Measurements from ENCODE around the gene F12.

F12 gene

GRCh38 chr5:177425801-177426565 lies 16.6 kb upstream of the F12 start (continued):
- TF ChIP-seq, protein P1, sequence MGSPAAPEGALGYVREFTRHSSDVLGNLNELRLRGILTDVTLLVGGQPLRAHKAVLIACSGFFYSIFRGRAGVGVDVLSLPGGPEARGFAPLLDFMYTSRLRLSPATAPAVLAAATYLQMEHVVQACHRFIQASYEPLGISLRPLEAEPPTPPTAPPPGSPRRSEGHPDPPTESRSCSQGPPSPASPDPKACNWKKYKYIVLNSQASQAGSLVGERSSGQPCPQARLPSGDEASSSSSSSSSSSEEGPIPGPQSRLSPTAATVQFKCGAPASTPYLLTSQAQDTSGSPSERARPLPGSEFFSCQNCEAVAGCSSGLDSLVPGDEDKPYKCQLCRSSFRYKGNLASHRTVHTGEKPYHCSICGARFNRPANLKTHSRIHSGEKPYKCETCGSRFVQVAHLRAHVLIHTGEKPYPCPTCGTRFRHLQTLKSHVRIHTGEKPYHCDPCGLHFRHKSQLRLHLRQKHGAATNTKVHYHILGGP (tag by site-specific recombination; IDR thresholded peaks at IDR 0.05), result peak; percentile 62; the same call in 1 of the 2 replicates
- TF ChIP-seq KLF1 (tag by site-specific recombination; IDR thresholded peaks at IDR 0.05) (peak; percentile 87), SCRT1 (tag by site-specific recombination; IDR thresholded peaks at IDR 0.05; ENCODE audit: borderline replicate concordance) (peak; percentile 57; the same call in 1 of the 2 replicates), ZNF341 (tag by site-specific recombination; IDR thresholded peaks at IDR 0.05; ENCODE audit: low read depth) (peak; percentile 39; the same call in 1 of the 2 replicates), ZSCAN5A (tag by site-specific recombination; IDR thresholded peaks at IDR 0.05) (0 out of 2 replicates have a peak, but pooled peaks have one; percentile 49), HOXC10 (CRISPR knock-in tag; IDR thresholded peaks at IDR 0.05) (no peak), ZXDB (tag by site-specific recombination; IDR thresholded peaks at IDR 0.05) (peak; percentile 85), ZFP69B (tag by site-specific recombination; IDR thresholded peaks at IDR 0.05) (peak; percentile 46; the same call in 1 of the 2 replicates), ZNF48 (tag by site-specific recombination; IDR thresholded peaks at IDR 0.05) (no peak), GLIS1 (tag by site-specific recombination; IDR thresholded peaks at IDR 0.05) (peak; percentile 81), ZSCAN4 (tag by site-specific recombination; IDR thresholded peaks at IDR 0.05) (0 out of 2 replicates have a peak, but pooled peaks have one; percentile 19), ZIC2 (tag by site-specific recombination; IDR thresholded peaks at IDR 0.05) (peak; percentile 37; the same call in 1 of the 2 replicates), KLF9 (tag by site-specific recombination; IDR thresholded peaks at IDR 0.05; ENCODE audit: low read depth) (peak; percentile 95), KLF8 (tag by site-specific recombination; IDR thresholded peaks at IDR 0.05) (peak; percentile 97), INSM2 (tag by site-specific recombination; IDR thresholded peaks at IDR 0.05) (no peak), ZNF660 (tag by site-specific recombination; IDR thresholded peaks at IDR 0.05) (0 out of 2 replicates have a peak, but pooled peaks have one; percentile 28), CTCF (tag by site-specific recombination; IDR thresholded peaks at IDR 0.05) (no peak)
- TF ChIP-seq, protein P2, sequence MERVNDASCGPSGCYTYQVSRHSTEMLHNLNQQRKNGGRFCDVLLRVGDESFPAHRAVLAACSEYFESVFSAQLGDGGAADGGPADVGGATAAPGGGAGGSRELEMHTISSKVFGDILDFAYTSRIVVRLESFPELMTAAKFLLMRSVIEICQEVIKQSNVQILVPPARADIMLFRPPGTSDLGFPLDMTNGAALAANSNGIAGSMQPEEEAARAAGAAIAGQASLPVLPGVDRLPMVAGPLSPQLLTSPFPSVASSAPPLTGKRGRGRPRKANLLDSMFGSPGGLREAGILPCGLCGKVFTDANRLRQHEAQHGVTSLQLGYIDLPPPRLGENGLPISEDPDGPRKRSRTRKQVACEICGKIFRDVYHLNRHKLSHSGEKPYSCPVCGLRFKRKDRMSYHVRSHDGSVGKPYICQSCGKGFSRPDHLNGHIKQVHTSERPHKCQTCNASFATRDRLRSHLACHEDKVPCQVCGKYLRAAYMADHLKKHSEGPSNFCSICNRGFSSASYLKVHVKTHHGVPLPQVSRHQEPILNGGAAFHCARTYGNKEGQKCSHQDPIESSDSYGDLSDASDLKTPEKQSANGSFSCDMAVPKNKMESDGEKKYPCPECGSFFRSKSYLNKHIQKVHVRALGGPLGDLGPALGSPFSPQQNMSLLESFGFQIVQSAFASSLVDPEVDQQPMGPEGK (tag by site-specific recombination; IDR thresholded peaks at IDR 0.05), result peak; percentile 78
- TF ChIP-seq, protein P3, sequence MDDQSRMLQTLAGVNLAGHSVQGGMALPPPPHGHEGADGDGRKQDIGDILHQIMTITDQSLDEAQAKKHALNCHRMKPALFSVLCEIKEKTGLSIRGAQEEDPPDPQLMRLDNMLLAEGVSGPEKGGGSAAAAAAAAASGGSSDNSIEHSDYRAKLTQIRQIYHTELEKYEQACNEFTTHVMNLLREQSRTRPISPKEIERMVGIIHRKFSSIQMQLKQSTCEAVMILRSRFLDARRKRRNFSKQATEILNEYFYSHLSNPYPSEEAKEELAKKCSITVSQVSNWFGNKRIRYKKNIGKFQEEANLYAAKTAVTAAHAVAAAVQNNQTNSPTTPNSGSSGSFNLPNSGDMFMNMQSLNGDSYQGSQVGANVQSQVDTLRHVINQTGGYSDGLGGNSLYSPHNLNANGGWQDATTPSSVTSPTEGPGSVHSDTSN (CRISPR knock-in tag; IDR thresholded peaks at IDR 0.05), result peak; percentile 88; the same call in 1 of the 2 replicates
- TF ChIP-seq, protein P4, sequence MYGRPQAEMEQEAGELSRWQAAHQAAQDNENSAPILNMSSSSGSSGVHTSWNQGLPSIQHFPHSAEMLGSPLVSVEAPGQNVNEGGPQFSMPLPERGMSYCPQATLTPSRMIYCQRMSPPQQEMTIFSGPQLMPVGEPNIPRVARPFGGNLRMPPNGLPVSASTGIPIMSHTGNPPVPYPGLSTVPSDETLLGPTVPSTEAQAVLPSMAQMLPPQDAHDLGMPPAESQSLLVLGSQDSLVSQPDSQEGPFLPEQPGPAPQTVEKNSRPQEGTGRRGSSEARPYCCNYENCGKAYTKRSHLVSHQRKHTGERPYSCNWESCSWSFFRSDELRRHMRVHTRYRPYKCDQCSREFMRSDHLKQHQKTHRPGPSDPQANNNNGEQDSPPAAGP (tag by site-specific recombination; IDR thresholded peaks at IDR 0.05), result peak; percentile 85
- TF ChIP-seq, protein P5, sequence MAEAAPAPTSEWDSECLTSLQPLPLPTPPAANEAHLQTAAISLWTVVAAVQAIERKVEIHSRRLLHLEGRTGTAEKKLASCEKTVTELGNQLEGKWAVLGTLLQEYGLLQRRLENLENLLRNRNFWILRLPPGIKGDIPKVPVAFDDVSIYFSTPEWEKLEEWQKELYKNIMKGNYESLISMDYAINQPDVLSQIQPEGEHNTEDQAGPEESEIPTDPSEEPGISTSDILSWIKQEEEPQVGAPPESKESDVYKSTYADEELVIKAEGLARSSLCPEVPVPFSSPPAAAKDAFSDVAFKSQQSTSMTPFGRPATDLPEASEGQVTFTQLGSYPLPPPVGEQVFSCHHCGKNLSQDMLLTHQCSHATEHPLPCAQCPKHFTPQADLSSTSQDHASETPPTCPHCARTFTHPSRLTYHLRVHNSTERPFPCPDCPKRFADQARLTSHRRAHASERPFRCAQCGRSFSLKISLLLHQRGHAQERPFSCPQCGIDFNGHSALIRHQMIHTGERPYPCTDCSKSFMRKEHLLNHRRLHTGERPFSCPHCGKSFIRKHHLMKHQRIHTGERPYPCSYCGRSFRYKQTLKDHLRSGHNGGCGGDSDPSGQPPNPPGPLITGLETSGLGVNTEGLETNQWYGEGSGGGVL (tag by site-specific recombination; IDR thresholded peaks at IDR 0.05), result 0 out of 2 replicates have a peak, but pooled peaks have one; percentile 0

All from HEK293 (cell line).